GM19099 (cell line): ENCODE results near the gene ZNF274.

Source experiments
- POLR2A ChIP-seq: IDR thresholded peaks from 3 replicates; pipeline ENCODE4 v1.6.1; 2011; ENCODE audit warnings: low read depth; ENCODE audit not compliant: insufficient read length; ENCODE audit errors: extremely low read depth

ZNF274 gene

DNA sequence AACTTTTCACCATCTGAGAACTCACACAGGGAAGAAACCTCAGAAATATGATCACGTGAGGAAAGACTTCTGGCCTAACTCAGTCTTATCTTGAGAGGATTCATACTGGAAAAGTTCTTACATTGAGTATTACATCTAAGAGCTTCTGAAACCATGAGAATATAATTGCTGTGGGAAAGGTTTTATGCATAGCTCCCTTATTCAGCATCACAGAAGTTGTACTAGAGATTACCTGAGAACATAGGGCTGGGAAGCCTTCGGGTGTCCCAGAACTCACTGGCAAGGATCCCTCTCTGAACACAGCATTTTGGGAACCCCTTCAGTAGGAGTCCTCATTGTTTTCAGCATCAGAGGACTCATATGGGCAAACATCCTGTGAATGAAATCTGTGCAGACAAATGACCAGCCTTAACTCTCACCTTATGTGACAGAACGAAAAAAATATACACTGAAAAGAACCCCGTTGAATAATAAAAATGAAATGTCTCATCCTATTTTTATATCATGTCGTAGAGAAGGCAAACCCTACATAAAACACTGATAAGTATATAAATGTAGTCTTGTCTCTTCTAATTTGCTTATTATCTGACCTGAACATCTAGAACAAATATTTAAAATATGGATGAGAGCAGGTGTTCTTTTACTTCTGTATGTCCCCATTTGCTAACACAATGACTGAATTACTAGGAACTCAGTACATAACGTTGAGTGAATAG is 14.2 kb downstream of the ZNF274 start:
- no peak for TF ChIP-seq POLR2A

DNA sequence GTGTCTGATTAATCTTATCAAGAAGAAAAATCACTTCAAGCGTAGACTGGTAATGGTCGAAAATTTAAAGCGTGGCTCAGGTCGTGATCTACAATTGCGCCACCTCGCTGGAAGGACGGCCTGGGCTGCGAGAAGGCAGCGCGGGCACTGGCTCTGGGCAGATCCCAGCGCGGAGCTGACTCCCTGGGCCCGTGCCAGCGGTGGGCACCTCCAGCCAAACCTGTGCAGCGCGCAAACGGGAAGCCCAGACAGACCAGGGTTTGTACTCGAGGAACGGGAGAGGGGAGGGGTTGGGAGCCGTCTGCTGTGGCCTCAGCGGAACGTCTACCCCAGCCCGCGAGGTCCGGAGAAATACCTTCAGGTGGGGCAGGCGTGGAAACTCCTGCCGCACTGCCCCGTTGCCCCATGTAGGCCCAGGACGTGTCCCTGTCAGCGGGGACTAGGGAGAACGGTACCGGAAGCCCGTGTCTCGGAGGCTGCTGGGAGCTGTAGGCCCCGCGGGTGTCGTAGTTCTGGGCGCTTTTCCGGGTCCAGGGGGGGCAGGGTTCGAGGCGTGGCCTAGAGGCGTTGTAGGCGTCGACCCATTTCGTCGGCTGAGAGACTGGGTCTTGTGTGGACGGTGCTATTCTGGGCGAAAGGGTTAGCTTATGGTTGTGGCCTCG is 21.1 kb downstream of the ZNF274 start:
- TF ChIP-seq POLR2A = no peak

GRCh38 chr19:58204566-58204965 is 21.7 kb downstream of the ZNF274 start:
- no peak for TF ChIP-seq POLR2A

- TF ChIP-seq POLR2A = no peak
These were observed 26.7 kb downstream of the ZNF274 start for GRCh38 chr19:58209577-58209976.

DNA sequence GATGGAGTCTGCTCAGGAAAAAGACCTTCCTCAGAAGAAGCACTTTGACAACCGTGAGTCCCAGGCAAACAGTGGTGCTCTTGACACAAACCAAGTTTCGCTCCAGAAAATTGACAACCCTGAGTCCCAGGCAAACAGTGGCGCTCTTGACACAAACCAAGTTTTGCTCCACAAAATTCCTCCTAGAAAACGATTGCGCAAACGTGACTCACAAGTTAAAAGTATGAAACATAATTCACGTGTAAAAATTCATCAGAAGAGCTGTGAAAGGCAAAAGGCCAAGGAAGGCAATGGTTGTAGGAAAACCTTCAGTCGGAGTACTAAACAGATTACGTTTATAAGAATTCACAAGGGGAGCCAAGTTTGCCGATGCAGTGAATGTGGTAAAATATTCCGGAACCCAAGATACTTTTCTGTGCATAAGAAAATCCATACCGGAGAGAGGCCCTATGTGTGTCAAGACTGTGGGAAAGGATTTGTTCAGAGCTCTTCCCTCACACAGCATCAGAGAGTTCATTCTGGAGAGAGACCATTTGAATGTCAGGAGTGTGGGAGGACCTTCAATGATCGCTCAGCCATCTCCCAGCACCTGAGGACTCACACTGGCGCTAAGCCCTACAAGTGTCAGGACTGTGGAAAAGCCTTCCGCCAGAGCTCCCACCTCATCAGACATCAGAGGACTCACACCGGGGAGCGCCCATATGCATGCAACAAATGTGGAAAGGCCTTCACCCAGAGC is 29.6 kb downstream of the ZNF274 start:
- TF ChIP-seq POLR2A = no peak

DNA sequence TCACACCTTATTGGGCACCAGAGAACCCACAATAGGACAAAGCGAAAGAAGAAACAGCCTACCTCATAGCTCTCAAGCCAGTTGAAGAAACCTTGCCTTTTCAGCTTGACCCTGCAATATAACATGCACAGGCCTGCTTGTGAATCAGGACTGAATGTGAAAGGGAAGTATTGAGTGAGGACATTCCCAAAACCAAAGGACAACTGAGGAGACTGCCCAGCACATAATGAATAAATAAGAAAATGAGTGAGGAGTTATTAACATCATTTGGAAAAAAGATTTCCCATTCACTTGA is 30.2 kb downstream of the ZNF274 start:
- TF ChIP-seq POLR2A = no peak

DNA sequence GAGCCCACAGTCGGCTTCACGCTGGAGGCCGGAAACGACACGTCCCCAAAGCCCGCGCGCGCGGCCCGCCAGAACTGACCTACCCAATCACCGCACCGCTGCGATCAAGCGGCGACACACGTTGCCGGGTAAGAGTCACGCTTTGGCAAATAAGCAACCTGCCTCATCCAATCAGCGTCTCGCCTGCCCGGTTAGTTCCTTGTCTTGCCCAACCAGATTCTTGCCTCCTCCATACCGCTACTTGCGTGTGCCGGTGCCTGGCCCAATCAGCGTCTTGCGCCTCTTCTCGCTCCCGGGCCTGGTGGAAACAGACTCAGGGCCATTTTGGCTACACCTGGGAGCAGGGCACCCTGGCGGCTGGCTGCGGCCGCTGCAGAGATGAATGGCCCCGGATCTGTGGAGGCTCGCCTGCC is 34.2 kb downstream of the ZNF274 start:
- TF ChIP-seq POLR2A = no peak

DNA sequence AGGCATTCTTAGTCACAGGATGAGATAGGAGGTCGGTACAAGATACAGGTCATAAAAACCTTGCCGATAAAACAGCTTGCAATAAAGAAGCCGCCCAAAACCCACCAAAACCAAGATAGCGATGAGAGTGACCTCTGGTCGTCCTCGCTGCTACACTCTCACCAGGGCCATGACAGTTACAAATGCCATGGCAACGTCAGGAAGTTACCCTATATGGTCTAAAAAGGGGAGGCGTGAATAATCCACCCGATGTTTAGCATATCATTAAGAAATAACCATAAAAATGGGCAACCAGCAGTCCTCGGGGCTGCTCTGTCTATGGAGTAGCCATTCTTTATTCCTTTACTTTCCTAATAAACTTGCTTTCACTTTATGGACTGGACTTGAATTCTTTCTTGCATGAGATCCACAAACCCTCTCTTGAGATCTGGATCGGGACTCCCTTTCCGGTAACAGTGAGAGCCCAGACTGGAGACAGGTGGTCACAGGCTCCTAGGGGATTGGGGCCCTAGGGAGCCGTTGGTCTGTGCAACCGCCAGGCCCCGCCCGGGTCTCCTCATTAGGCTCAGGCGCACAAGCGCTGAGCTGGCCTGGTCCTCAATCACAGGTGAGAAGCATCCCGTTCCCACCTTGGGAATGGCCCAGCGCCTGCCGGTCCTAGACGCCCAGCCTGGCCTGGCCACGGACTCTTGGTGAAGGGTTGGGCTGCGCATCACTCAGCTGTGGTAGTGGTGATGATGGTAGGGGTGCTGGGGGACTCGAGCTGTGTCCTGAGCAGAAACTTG is 34.9 kb downstream of the ZNF274 start:
- no peak for TF ChIP-seq POLR2A

DNA sequence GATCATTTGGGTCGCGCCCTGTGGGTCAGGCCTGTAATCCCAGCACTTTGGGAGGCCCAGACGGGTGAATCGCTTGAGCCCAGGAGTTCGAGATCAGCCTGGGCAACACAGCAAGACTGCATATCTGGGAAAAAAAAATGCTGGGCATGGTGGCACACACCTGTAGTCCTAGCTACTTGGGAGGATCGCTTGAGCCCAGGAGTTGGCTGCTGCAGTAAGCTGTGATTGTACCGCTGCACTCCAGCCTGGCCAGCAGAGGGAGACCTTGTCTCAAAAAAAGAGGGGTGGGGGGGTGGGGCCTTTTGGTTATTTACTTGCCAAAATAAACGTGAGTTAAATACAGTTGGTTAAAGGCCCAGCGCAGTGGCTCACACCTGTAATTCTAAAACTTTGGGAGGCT is 36.0 kb downstream of the ZNF274 start:
- TF ChIP-seq POLR2A = no peak

DNA sequence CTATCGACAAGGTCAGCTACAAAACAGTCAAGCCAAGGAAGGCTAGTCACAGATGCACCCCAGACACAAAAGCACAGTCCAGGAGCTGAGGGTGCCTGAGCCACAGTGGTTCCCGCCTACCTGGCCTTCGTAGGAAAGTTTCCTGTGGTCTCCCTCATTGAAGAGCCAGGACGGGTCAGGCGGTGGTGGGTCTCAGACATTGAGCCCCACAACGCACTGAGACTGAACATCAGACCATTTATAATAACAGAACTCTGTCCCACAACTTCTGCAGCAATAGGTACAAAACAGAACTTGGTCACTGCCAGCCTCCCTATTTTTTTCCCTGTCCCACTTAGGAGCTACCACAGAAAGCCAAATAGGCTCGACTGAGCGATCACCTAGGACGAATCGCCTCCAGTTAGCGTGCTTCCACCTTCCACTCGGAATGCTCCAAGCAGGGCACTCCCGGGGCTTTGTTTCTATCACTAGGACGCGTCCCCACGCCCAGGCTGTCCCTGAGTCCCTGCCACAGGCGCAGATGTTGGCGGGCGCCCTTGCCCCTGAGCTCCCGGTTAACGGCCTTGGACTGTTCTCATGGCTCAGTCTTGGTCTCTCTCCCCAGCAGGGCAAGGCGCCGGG is 45.2 kb downstream of the ZNF274 start:
- no peak for TF ChIP-seq POLR2A

DNA sequence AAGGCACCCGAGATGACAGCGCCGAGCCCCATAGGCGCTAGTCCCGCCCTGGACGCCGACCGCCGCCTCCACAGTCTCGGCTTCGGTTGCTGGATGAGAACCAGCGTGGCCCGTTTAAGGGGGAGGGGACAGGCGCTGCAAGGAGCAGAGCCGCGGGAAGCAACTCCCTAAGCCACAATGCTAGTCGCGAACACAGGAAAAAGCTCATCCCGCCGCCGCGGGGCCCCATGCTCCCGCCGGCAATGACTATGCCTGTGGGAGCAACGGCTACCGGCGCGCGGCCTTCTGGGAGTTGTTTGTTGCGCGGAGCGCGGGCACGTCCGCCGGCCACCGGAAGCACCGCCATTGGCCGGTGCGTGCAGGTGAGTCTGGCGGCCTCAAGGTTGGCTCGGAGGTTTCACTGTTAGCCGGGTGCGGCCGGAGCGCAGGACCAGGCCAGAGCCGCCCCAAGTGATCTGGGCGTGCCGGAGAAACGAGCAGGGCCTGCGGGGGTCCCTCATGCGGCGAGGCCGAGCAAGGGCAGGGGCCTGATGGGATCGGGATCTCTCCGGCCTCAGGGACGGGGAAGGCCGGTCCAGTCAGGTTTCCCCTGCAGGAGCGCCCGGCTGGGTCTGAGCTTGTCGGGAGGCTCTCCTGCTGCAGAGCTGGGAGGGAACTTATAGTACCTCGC is 45.9 kb downstream of the ZNF274 start, which contains the start of gene ZNF544:
TSS of gene ZNF544 (plus strand) at position 330 of the 670 bp plus-strand sequence. CDS start 15,110 bp downstream, outside the sequence.
- TF ChIP-seq POLR2A = peak; percentile 93

GRCh38 chr19:58229255-58229639 is 46.4 kb downstream of the ZNF274 start:
- no peak for TF ChIP-seq POLR2A

DNA sequence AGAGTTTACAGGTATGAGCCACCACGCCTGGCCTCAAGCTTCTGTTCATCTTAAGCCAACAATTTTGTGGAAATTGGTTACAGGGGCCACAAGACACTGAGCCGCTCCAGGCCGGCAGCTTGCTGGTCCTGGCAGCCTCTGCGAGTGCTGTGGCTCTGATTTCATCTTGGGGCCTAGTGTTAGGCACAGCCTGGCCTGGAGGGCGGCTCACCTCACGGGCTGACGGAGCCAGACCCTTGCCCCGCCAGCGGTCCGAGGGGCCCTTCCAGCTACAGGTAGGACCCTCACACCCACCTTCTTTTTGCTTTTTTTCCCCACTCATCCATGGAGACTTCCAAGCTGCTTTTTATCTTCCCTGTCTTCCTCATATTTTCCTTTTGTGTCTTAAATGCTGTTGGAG is 54.5 kb downstream of the ZNF274 start:
- no peak for TF ChIP-seq POLR2A

- TF ChIP-seq POLR2A = no peak
These were observed 60.5 kb downstream of the ZNF274 start for GRCh38 chr19:58243351-58243750.
